Sigmoid colon (tissue), 3 donors: ENCODE measurements around the gene TTC6.

ENCODE experiments used
- CTCF ChIP-seq, 4 experiments: fragments of 450-650 bp in 3 of 4; fragments of 200-600 bp in 1 of 4; IDR thresholded peaks; one replicate each; pipeline ENCODE4 v1.5.1; 2016 to 2019; ENCODE audit warnings: antibody characterized with exemption in 4 of 4, mild to moderate bottlenecking in 3 of 4, moderate library complexity in 2 of 4
- POLR2A ChIP-seq, 2 donors: fragments of 450-650 bp; IDR thresholded peaks; one replicate each; pipeline ENCODE4 v1.6.1; 2016; ENCODE audit warnings: antibody characterized with exemption in 2 of 2, mild to moderate bottlenecking in 2 of 2, moderate library complexity in 2 of 2

GRCh38 chr14:37573356-37573755 lies 22.1 kb upstream of the TTC6 start:
- TF ChIP-seq CTCF (IDR thresholded peaks at IDR 0.05) (no peak), POLR2A (IDR thresholded peaks at IDR 0.05) (no peak)
